ENCODE results near the gene BRWD1. TPM values are rescaled to one million over a fixed set of nuclear protein-coding genes. Genes with fewer than 3 reads are reported as not detected.
"Not testable (repeated sequence)": the region's sequence is repeated elsewhere in the genome, so short reads cannot be mapped to it uniquely, and the experiment has no call there.

BRWD1 gene
- total RNA-seq, 1 donor from 2014 or later, result 63.9 TPM

- DNase-seq (ENCODE audit: low spot score), result no peak
Observed at GRCh38 chr21:39282911-39283310, 30.5 kb downstream of the BRWD1 start.

DNA sequence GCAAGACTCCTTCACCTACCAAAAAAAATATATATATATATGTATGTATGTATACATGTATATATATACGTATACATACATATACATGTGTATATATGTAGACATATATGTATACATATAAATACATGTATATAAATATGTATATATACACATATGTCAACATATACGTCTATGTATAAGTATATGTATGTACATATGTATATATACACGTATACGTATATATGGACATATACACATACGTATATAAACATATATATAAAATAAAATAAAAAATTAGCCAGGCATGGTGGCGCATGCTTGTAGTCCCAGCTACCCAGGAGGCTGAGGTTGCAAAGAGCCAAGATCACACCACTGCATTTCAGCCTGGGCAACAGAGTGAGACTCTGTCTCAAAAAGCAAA is 31.6 kb downstream of the BRWD1 start:
- DNase-seq (ENCODE audit: low spot score), result no peak

DNA sequence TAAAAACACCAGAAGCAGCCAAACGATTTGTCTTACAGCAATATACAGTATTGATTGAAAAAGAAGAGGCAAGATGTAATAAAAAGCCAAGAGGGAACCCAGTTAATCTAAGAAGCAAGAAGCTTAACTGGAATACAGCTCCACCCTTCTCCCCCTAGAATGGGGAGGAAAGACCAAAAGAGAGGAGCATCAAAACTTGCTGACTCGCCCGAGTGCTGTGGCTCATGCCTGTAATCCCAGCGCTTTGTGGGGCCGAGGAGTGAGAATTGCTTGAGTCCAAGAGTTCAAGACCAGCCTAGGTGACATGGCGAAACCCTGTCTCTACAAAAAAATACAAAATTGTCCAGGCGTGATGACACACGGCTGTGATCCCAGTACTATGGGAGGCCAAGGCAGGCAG is 32.2 kb downstream of the BRWD1 start:
- no peak for DNase-seq (ENCODE audit: low spot score)

DNA sequence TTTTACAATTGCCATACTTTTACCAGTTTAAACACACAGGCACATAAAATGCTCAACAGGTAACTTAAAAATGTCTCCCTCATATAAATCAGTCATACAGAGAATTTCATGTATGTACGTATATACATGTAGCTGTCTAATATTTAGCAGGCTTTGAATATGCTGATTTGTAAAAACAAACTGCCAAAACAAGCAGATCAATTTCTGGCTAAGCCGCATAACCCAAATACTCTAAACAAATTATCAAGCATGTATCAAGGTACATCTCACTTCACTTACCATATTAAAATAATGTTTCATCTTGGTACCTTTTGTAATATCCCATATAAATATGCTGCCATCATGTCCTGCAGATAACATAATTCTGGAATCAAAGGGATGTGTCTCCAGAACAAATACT is 43.8 kb downstream of the BRWD1 start:
- no peak for DNase-seq (ENCODE audit: low spot score)

- no peak for DNase-seq (ENCODE audit: low spot score)
Observed at GRCh38 chr21:39265603-39266002, 47.8 kb downstream of the BRWD1 start.

DNA sequence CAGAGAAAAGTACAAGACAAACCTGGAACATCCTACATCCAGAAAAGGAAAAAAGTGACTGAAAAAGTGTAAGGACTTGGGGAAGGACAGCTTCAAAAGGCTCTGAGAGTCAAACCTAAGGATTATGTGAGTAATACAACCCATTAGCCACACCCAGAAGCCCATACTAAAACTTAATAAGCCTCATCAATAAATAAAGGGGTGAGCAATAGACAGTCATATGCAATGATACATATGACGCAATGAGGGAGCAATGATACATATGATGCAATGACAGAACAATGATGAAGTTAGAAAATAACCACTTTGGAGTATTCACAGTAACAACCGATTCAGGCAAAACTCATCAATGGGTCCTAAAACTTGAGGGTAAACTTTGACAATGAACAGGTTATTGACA is 50.1 kb downstream of the BRWD1 start:
- no peak for DNase-seq (ENCODE audit: low spot score)

DNA sequence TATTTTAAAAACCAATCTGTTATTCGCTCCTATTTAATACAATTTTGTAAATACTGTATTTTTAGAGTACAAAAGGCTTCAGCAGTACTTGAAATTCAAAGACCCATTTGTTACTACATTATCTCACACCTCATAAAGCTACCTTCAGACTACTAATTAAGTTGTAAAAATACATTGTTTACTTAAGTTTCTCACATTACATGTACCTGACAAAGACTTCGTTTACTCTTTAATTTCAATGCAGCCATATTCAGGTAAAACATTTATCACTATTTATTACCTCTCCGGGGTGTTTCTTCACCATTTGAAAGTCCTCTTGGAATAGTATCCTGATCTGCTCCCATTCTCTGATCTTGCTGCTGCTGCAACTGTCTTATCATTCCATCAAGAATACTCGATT is 55.2 kb downstream of the BRWD1 start:
- no peak for DNase-seq (ENCODE audit: low spot score)

- DNase-seq (ENCODE audit: low spot score), result no peak
Observed at GRCh38 chr21:39251326-39251725, 62.1 kb downstream of the BRWD1 start.

GRCh38 chr21:39238275-39238674 is 75.2 kb downstream of the BRWD1 start:
- no peak for DNase-seq (ENCODE audit: low spot score)

DNA sequence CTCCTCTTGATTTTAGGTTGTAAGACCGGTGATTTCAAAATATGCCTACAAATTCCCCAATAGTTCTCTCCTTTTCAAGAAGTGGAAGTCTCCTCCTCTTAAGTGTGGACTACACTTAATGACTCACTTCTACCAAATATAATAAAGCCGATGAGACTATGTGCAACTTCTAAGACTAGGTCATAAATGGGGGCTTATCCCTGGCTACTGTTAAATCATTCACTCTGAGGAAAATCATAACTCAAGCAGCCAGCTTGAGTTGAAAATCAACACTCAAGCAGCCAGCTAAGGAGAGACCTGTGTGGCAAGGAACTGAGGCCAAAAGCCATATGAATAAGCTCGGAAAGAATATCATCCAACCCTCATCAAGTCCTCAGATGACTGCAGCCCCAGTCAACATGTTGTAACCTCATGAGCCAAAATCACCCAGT is 80.6 kb downstream of the BRWD1 start:
- DNase-seq (ENCODE audit: low spot score), result no peak

GRCh38 chr21:39224930-39225329 is 88.5 kb downstream of the BRWD1 start:
- DNase-seq (ENCODE audit: low spot score), result no peak

DNA sequence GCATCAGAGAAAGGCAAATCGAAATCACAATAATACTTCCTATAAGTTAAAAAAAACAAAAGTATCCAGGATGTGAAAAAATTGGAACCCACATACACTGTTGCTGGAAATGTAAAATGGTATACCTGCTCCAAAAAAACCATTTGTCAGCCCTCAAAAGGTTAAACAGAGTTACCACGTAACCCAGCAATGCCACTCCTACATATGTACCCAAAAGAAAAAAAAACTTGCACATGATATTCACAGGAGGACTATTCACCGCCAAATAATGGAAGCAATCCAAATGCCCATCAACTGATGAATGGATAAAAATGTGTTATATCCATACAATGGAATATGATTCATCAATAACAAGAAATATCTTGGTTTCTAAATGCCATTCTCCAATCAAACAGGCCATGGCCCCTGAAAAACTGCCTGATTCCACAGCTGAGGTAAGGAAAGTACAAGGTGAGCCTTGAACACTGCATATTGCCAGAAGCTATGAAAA is 91.4 kb downstream of the BRWD1 start:
- no peak for DNase-seq (ENCODE audit: low spot score)

DNA sequence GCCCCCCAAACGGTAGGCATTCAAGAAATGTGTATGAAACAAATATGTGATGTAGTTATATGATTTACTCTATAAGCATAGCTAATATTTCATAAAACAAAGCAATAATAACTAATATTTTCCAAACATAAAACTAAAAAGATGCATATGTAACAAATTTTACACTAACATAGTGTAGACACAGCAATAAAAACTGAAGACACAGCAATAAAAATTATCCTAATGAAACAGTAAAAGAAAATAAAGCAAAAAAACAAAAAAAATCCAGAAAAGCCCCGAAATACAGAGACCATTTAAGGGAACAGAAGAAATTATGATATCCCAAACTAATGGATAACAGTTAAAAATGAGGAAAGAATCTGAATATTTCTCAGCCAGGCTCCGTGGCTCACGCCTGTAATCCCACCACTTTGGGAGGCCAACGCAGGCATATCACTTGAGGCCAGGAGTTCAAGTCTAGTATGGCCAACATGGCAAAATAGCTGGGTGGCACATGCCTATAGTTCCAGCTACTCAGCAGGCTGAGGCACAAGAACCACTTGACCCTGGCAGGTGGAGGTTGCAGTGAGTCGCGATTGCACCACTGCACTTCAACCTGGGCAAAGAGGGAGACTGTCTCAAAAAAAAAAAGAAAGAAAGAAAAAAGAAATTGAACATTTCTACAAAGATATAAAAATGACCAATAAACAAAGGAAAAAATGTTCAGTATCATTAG is 92.0 kb downstream of the BRWD1 start:
- DNase-seq (ENCODE audit: low spot score), result no peak

- not testable (repeated sequence) for DNase-seq (ENCODE audit: low spot score)
Observed at GRCh38 chr21:39220875-39221274, 92.6 kb downstream of the BRWD1 start.

DNA sequence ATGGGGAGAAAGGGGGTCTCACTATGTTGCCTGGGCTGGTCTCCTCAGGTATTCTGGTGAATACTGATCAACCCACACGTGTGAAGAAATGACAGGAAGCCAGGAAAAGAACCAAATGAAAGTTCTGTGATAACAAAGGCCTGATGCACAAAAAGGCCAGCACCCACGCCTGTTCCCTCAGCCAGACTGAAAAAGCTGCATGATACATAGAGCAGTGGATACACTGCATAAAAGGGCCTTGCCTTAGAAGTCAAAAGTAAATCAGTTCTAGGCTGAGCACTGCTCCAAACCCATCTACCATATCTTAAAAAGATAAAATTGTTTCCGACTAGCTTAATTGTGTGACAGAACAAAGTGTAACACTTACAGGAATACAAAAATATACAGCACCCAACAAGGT is 93.3 kb downstream of the BRWD1 start:
- no peak for DNase-seq (ENCODE audit: low spot score)

- DNase-seq (ENCODE audit: low spot score), result no peak
Observed at GRCh38 chr21:39218082-39218409, 95.4 kb downstream of the BRWD1 start.

DNA sequence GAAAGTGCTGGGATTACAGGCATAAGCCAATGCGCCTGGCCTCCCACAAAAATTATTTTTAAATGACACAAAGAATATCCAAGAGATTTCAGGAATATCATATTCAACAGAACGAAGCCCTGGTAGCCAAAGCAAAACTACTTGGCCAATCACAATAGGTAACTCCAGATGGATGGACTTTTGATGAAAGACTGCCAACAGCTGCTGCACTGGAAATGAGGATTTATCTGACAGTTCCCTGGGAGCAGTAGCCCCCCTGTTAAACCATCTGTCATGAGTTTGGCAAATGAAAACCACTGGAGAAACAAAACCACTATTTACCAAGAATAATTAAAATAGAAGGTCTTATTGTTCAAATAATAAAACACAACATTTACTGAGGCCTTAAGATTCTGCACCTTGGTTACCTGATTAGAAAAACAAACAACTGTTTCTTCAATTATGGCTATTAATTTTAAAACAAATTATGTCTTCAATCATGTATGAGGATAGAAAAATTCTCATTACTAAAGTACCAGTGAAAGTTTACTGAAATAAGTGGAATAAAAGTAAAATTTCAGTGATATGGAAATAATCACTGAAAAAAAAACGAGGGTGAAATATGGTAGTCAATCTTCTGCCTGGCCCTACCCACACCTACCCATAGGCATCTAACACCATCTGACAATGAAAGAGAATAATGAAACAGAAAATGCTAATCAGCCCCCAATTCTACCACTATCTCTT is 95.9 kb downstream of the BRWD1 start:
- no peak for DNase-seq (ENCODE audit: low spot score)

- no peak for DNase-seq (ENCODE audit: low spot score)
Observed at GRCh38 chr21:39216290-39216689, 97.1 kb downstream of the BRWD1 start.

DNA sequence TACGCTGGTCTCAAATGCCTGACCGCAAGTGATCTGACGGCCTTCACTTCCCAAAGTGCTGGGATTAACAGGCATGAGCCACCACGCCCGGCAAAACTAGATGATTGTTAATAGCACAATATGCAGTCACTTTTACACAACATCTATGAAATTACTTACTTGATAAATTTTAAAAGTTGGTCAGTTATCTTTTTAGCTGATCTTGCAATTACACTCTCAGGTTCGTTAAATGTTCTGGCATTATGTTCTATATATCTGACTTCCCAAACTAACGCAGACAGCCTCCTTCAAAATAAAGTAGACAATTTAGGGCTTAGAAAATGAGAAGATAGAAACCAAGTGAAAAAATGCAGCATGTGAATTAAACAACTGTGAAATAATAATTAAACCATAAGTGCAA is 98.4 kb downstream of the BRWD1 start:
- DNase-seq (ENCODE audit: low spot score), result no peak

DNA sequence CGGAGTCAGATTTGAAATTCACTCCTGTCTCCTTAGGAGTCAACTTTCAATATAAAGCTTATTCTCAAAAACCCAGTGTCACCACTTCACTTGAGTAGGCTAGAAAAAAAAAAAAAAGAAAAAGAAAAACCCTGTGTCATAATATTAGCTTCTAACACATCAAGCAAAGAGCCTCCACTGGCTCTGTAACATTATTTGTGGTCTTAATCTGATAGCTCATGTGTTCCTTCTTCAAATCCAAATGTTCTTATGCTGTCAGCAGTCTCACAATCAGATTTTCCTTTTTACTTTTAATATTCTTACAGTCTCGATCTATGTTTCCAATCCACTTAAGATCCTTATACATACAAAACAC is 104.1 kb downstream of the BRWD1 start:
- DNase-seq (ENCODE audit: low spot score), result no peak

DNA sequence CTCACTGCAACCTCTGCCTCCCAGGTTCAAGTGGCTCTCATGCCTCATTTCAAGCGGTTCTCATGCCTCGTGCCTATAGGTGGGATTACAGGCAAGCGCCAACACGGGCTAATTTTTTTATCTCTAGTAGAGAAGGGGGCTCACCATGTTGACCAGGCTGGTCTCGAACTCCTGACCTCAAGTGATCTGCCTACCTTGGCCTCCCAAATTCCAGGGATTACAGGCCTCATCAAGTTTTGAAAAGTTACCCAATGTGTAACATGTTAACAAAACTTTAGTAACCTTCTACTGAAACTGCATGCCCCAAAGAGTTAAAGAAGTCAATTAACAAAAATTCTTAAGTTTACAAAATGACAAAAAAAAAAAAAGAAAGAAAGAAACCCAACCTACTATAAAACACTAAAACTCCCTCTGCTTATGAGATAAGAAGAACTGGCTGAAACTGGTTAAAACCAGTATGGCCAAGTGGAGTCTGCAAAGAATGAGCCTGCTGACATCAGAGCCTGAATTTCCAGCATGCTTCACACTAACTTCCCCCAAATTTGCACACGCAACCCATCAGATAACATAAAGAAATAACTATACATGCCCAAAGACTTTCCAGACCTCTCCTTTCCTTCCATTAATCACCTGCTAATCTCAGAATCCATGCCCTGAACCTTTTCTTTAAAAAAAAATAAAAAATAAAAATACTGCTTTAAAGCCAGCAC is 104.7 kb downstream of the BRWD1 start:
- no peak for DNase-seq (ENCODE audit: low spot score)

- DNase-seq (ENCODE audit: low spot score), result no peak
Observed at GRCh38 chr21:39204134-39204533, 109.3 kb downstream of the BRWD1 start.

DNA sequence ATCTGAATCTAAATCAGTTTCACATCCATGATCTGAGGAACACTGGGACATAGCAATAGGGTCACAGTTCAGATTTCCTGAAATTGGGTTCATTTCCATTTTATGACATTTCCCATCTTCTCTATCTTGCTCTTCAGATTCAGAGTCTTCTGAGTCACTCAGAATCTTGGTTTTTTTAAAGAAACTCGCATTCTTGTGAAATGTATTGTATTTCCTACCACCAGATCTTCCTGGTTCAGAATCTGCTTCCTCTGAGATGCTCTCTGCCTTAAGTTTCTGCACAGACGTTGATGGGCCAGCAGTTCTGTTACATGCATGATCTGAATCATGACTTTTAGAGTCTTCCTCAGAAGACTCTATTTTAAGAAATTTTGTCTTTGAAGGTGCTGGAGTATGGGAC is 114.6 kb downstream of the BRWD1 start:
- no peak for DNase-seq (ENCODE audit: low spot score)

Data from ureter (tissue), 1 donor.